ENCODE measurements around the gene CST4.
"Not testable (repeated sequence)": the region's sequence is repeated elsewhere in the genome, so short reads cannot be mapped to it uniquely, and the experiment has no call there.

The CST4 gene

DNA sequence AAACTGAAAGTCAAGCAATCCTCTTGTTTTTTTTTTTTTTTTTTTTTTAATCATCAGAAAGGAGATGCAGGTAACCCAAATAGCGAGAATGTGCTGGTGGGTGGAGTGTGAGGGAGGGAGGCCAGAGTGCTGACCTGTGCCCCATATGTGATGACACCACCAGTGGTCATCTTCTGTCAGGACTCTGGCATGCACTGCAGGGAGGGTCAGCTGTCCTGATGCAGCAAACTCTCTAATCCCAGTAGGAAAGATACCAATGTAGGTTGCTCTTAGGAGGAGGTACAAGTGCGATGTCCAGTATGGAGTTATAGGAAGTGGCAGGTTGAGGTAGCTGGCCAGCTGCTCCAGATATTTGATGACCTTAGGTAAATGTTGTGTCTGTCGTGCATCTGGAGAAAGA, 2.8 kb upstream of the CST4 start:
- TF ChIP-seq CTCF (IDR thresholded peaks at IDR 0.05; ENCODE audit: low read depth, low read length, missing control alignments): no peak
- DNase-seq (ENCODE audit: extremely low read depth, low read depth): no peak
- H3K4me3 ChIP-seq (replicated peaks; ENCODE audit: low read depth, low read length): no peak overlapping the region

DNA sequence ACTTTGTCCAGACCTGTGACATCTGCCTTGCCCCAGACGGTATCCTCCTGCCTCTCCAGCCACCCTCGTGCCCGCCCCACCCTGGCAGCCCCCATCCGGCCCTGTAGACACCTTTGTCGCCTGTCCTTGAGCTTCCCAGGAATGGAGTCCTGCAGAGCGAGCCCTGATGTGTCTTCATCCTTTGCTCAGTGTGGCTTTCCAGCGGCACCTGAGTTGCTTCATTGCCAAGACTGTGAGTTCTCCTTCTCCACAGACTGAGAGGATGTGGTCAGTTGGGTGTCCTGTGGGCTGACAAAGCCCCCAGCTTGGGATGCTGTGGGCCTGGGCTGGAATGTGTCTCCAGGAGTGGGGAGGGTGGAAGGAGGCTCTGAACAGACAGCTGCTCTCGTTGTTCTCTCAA, 1.7 kb upstream of the CST4 start:
- H3K4me3 ChIP-seq (replicated peaks; ENCODE audit: low read depth, low read length): no peak overlapping the region
- DNase-seq (ENCODE audit: extremely low read depth, low read depth): no peak
- no peak for TF ChIP-seq CTCF (IDR thresholded peaks at IDR 0.05; ENCODE audit: low read depth, low read length, missing control alignments)

GRCh38 chr20:23689399-23689690, 507 bp upstream of the CST4 start:
- no peak for DNase-seq (ENCODE audit: extremely low read depth, low read depth)
- no peak for TF ChIP-seq CTCF (IDR thresholded peaks at IDR 0.05; ENCODE audit: low read depth, low read length, missing control alignments)
- H3K4me3 ChIP-seq (replicated peaks; ENCODE audit: low read depth, low read length): no peak overlapping the region

DNA sequence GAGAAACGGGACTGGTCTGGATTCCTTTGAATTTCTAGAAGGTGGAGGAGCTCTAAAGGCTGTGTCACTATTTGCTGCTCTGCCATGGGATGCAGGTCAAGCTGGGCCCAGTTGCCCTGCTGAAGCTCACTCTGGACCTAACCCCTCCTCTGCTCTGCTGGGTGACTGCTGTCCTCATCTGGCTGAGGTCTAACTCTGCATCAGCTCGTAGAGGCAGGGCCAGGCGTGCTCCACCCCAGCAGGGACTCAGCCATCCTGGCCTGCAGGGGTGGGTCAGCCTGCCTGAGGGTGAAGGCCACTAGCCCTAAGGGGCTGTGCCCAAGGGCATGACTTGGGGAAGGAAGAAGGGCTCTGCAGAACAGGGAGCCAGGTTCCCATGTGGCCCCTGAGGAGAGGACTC, 852 bp downstream of the CST4 start:
- no peak for DNase-seq (ENCODE audit: extremely low read depth, low read depth)
- no peak overlapping the region for H3K4me3 ChIP-seq (replicated peaks; ENCODE audit: low read depth, low read length)
- TF ChIP-seq CTCF (IDR thresholded peaks at IDR 0.05; ENCODE audit: low read depth, low read length, missing control alignments): no peak

DNA sequence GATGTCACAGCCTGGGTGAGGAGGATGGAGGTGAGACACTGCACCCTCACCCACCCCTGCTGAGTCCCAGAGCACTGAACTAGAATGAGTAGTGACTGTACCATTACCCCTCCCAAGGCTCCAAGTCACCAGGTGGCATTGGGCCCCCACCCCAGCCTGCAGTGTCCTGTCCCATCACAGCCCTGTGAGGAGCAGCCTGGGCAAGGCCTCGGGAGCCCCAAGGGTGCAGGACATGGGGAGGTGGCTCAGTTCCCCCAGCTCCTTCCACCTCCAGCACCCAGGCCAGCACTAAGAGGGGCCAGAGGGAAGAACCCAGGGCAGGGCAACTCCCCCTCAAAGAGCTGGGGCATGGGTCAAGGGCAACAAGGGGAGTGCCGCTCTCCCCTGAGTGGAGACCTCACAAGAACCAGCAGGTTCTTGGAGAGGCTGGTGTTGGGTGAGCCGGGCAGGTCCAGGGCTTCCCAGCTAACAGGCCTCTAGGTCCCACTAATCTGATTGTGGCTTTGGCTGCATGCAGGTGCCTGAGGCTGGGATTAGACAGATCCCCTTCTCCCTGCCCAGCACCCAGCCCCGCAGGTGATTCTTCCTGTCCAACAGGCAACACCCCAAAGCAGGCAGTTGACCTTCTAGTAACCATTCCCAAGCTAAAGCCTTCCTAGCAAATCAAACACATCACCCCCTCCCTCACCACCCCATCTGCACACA, 2.6 kb downstream of the CST4 start:
- no peak for TF ChIP-seq CTCF (IDR thresholded peaks at IDR 0.05; ENCODE audit: low read depth, low read length, missing control alignments)
- no peak overlapping the region for H3K4me3 ChIP-seq (replicated peaks; ENCODE audit: low read depth, low read length)
- no peak for DNase-seq (ENCODE audit: extremely low read depth, low read depth)

DNA sequence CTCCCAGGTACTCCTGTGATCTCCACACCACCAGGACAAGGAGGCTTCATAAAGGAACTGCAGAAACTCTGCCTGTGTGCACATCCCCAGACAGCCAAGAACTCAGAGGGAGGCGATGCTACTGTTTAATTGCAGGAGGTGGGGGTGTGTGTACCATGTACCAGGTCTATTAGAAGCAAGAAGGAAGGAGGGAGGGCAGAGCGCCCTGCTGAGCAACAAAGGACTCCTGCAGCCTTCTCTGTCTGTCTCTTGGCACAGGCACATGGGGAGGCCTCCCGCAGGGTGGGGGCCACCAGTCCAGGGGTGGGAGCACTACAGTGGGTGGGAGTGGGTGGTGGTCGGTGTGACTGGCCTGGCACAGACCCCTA, 3.3 kb downstream of the CST4 start:
- DNase-seq (ENCODE audit: extremely low read depth, low read depth); H3K4me3 ChIP-seq (replicated peaks; ENCODE audit: low read depth, low read length): not testable (repeated sequence)

GRCh38 chr20:23684261-23684660, 4.6 kb downstream of the CST4 start:
- DNase-seq (ENCODE audit: extremely low read depth, low read depth): no peak
- TF ChIP-seq CTCF (IDR thresholded peaks at IDR 0.05; ENCODE audit: low read depth, low read length, missing control alignments): no peak
- H3K4me3 ChIP-seq (replicated peaks; ENCODE audit: low read depth, low read length): no peak overlapping the region

Measured in HFF-Myc (cell line).